Peyer's patch (tissue), 4 donors: Measurements from ENCODE around the gene CDC123. TPM values are rescaled to one million over a fixed set of nuclear protein-coding genes. Genes with fewer than 3 reads are reported as not detected.
"Not testable (repeated sequence)": the region's sequence is repeated elsewhere in the genome, so short reads cannot be mapped to it uniquely, and the experiment has no call there.

Experiments used
- DNase-seq, 3 donors: peaks; one replicate each; pipeline ENCODE4 v3.0.0-alpha.2; 2017 to 2019
- H3K27ac ChIP-seq, 4 donors: fragments of 200-600 bp; sonication (generic); one replicate each; pipeline ENCODE4 v1.5.1; 2016 to 2019
- H3K27me3 ChIP-seq, 2 donors: fragments of 200-600 bp; sonication (generic); one replicate each; pipeline ENCODE4 v1.5.1; 2019
- H3K36me3 ChIP-seq, 3 donors: fragments of 200-600 bp; sonication (generic); one replicate each; pipeline ENCODE4 v1.5.1; 2016 to 2019
- H3K4me1 ChIP-seq, 4 donors: fragments of 200-600 bp; sonication (generic); one replicate each; pipeline ENCODE4 v1.5.1; 2016 to 2019
- H3K4me3 ChIP-seq, 4 donors: fragments of 200-600 bp; sonication (generic); 1 replicate in 3 of 4; 2 replicates in 1 of 4; pipeline ENCODE4 v1.5.1; 2016 to 2019; ENCODE audit warnings: mild to moderate bottlenecking in 1 of 4
- H3K9me3 ChIP-seq, 4 donors: fragments of 200-600 bp; sonication (generic); one replicate each; pipeline ENCODE4 v1.5.1; 2016 to 2019; ENCODE audit warnings: mild to moderate bottlenecking in 1 of 4
- POLR2A ChIP-seq, 2 donors: fragments of 450-650 bp; IDR thresholded peaks; one replicate each; pipeline ENCODE4 v1.5.1; 2017; ENCODE audit warnings: antibody characterized with exemption in 2 of 2, mild to moderate bottlenecking in 2 of 2, moderate library complexity in 2 of 2
- total RNA-seq, 4 donors: library from RNA; depleted of rRNA; stranded (reverse); fragments of >200 nt; gene quantifications; one replicate each; pipeline ENCODE4 v1.1.0, GENCODE V29; 2016
- TF ChIP-seq, protein P1 (sequence below), 6 experiments: fragments of 450-650 bp in 4 of 6; fragments of 200-600 bp in 2 of 6; sonication (generic) in 1 of 6; IDR thresholded peaks; one replicate each; pipeline ENCODE4 v1.5.1; 2017 to 2019; ENCODE audit warnings: antibody characterized with exemption in 6 of 6, mild to moderate bottlenecking in 3 of 6, moderate library complexity in 1 of 6

Gene CDC123
- total RNA-seq, 4 donors from 2014 or later = 52.0 to 77.4 (median 62.0) TPM

DNA sequence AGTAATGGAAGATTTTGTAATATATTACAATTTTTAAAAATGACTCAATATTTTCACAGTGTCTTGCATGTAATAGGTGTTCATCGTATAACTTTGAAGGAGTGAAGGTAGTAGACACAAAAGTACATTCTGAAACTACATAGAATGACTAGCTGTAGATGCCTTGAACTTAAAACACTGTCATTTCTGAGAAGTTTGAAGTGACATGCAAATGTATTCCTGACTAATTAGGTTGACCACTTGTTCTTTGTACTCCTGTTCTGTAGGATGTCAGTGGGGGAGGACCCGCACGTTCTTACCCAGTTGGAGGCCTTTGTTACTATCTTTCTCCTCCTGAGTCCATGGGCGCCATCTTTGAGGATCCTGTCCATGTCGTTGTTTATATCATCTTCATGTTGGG is 35.3 kb upstream of the CDC123 start:
- no peaks in the 10 kb centered on the region for H3K9me3 ChIP-seq
- no peaks in the 10 kb centered on the region for H3K4me1 ChIP-seq
- no peak for DNase-seq
- no peak overlapping the region for H3K27ac ChIP-seq
- peaks cover 0 to 57% (median 0%) of the 10 kb centered on the region in 3 donors for H3K36me3 ChIP-seq
- no peak overlapping the region for H3K4me3 ChIP-seq
- H3K27me3 ChIP-seq = no peaks in the 10 kb centered on the region
- TF ChIP-seq POLR2A (IDR thresholded peaks at IDR 0.05) = no peak
- TF ChIP-seq, protein P1, sequence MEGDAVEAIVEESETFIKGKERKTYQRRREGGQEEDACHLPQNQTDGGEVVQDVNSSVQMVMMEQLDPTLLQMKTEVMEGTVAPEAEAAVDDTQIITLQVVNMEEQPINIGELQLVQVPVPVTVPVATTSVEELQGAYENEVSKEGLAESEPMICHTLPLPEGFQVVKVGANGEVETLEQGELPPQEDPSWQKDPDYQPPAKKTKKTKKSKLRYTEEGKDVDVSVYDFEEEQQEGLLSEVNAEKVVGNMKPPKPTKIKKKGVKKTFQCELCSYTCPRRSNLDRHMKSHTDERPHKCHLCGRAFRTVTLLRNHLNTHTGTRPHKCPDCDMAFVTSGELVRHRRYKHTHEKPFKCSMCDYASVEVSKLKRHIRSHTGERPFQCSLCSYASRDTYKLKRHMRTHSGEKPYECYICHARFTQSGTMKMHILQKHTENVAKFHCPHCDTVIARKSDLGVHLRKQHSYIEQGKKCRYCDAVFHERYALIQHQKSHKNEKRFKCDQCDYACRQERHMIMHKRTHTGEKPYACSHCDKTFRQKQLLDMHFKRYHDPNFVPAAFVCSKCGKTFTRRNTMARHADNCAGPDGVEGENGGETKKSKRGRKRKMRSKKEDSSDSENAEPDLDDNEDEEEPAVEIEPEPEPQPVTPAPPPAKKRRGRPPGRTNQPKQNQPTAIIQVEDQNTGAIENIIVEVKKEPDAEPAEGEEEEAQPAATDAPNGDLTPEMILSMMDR (IDR thresholded peaks at IDR 0.05) = no peak

DNA sequence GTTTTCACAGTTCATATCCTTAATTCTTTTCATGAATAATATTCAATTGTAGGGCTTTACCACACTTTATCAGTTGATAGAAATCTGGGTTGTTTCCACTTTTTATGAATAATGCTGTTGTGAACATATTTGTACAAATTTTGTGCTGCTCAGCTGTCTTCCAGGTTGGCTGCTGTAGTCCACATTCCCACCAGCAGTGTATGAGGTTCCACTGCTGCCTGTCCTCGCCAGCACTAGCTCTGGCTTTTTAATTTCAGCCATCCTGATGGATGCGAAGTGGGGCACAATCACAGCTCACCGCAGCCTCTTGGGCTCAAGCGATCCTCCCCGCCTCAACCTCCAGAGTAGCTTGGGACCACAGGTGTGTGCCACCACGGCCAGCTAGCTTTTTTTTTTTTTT is 33.1 kb upstream of the CDC123 start:
- no peak overlapping the region for H3K27ac ChIP-seq
- TF ChIP-seq, protein P1 (IDR thresholded peaks at IDR 0.05) = no peak
- no peak for TF ChIP-seq POLR2A (IDR thresholded peaks at IDR 0.05)
- H3K4me1 ChIP-seq = no peaks in the 10 kb centered on the region
- H3K4me3 ChIP-seq = no peak overlapping the region
- H3K36me3 ChIP-seq = peaks cover 0 to 67% (median 0%) of the 10 kb centered on the region in 3 donors
- H3K9me3 ChIP-seq = no peaks in the 10 kb centered on the region
- H3K27me3 ChIP-seq = no peaks in the 10 kb centered on the region
- DNase-seq = no peak

DNA sequence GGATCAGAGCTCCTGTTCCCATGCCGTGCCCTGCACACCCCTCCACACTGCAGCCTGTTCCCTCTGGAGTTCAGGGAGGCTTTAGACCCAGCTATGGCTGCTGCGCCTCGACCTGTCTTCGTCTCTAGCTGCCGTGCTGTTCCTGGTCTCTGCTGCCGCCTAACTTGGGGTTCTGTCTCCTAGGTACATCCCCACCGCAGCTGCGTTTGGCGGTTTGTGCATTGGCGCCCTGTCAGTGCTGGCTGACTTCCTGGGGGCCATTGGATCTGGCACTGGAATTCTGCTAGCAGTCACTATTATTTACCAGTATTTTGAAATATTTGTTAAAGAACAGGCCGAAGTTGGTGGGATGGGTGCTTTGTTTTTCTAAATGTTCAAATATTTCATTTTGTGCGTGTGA is 31.9 kb upstream of the CDC123 start:
- no peak for TF ChIP-seq POLR2A (IDR thresholded peaks at IDR 0.05)
- TF ChIP-seq, protein P1 (IDR thresholded peaks at IDR 0.05) = no peak
- Histone ChIP-seq H3K36me3 (peaks cover 0 to 67% (median 0%) of the 10 kb centered on the region in 3 donors), H3K4me3 (no peak overlapping the region), H3K9me3 (no peaks in the 10 kb centered on the region), H3K27ac (no peak overlapping the region), H3K27me3 (no peaks in the 10 kb centered on the region), H3K4me1 (no peaks in the 10 kb centered on the region)
- no peak for DNase-seq

GRCh38 chr10:12165036-12165435 is 31.0 kb upstream of the CDC123 start:
- H3K36me3 ChIP-seq = peaks cover 0 to 73% (median 0%) of the 10 kb centered on the region in 3 donors
- no peaks in the 10 kb centered on the region for H3K27me3 ChIP-seq
- H3K4me1 ChIP-seq = no peaks in the 10 kb centered on the region
- H3K9me3 ChIP-seq = no peaks in the 10 kb centered on the region
- no peak overlapping the region for H3K27ac ChIP-seq
- no peak for DNase-seq
- TF ChIP-seq, protein P1 (IDR thresholded peaks at IDR 0.05) = no peak
- no peak for TF ChIP-seq POLR2A (IDR thresholded peaks at IDR 0.05)
- no peak overlapping the region for H3K4me3 ChIP-seq

GRCh38 chr10:12165999-12166775 is 29.8 kb upstream of the CDC123 start:
- Histone ChIP-seq H3K4me1 (no peaks in the 10 kb centered on the region), H3K27ac (no peak overlapping the region), H3K36me3 (peaks cover 0 to 79% (median 0%) of the 10 kb centered on the region in 3 donors), H3K27me3 (no peaks in the 10 kb centered on the region), H3K4me3 (no peak overlapping the region), H3K9me3 (no peaks in the 10 kb centered on the region)
- TF ChIP-seq, protein P1 (IDR thresholded peaks at IDR 0.05) = no peak
- TF ChIP-seq POLR2A (IDR thresholded peaks at IDR 0.05) = no peak
- DNase-seq = no peak

DNA sequence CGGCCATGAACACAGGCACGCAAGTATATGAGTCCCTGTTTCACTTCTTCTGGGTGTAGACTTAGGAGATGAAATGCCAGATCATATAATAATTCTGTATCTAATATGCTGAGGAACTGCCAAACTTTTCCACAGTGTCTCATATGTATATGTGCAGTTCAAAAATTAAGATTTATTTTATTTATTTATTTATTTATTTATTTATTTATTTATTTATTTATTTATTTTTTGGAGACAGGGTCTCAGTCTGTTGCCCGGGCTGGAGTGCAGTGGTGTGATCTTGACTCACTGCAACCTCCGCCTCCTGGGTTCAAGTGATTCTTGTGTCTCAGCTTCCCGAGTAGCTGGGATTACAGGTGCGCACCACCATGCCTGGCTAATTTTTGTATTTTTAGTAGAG is 24.5 kb upstream of the CDC123 start:
- peaks cover 0 to 97% (median 0%) of the 10 kb centered on the region in 3 donors for H3K36me3 ChIP-seq
- not testable (repeated sequence) for H3K4me1 ChIP-seq, H3K27me3 ChIP-seq, H3K27ac ChIP-seq, DNase-seq, H3K4me3 ChIP-seq, H3K9me3 ChIP-seq
